T-helper 1 cell (primary cell): ENCODE measurements around the gene FN3KRP.
A peak's percentile ranks its signal among the peaks of the same experiment; 100 is the strongest.
"Not testable (repeated sequence)": the region's sequence is repeated elsewhere in the genome, so short reads cannot be mapped to it uniquely, and the experiment has no call there.

ENCODE experiments used
- DNase-seq, 5 donors: peaks; one replicate each; pipeline ENCODE4 v3.0.0-alpha.2; 2012 to 2020

The FN3KRP gene

DNA sequence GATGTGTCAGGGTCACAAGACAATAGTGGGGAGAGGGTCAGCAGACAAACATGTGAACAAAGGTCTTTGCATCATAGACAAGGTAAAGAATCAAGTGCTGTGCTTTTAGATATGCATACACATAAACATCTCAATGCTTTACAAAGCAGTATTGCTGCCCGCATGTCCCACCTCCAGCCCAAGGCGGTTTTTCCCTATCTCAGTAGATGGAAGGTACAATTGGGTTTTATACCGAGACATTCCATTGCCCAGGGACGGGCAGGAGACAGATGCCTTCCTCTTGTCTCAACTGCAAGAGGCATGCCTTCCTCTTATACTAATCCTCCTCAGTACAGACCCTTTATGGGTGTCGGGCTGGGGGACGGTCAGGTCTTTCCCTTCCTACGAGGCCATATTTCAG lies 28.2 kb downstream of the FN3KRP start:
- DNase-seq, result not testable (repeated sequence)

DNA sequence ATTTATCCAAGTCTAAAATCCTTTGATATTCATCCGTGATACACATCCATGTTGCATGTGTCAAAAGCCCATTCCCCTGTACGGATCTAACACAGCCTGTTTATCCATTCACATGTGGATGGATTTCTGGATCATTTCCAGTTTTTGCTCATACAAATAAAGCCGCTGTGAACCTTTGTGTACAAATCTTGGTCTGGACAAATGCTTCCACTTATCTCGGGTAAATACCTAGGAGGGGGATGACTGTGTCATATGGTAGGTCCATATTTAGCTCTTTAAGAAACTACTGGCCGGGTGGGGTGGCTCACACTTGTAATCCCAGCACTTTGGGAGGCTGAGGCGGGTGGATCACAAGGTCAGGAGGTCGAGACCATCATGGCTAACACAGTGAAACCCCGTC lies 29.0 kb downstream of the FN3KRP start:
- no peak for DNase-seq

DNA sequence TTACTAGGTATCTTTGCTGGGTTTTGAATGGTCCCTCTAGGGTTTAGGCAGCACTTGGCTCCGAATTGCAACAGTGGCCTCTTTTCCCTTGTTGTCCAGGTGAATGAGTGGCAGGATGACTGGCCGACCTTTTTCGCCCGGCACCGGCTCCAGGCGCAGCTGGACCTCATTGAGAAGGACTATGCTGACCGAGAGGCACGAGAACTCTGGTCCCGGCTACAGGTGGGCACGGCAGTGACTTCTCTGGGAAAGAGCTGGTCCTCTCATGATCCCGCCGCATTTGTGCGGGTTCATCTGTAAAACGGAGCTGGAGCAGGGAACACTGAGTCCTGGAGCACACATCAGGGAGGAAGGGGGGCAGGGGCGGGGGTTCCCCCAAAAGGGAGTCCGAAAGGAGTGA lies 32.2 kb downstream of the FN3KRP start:
- no peak for DNase-seq

DNA sequence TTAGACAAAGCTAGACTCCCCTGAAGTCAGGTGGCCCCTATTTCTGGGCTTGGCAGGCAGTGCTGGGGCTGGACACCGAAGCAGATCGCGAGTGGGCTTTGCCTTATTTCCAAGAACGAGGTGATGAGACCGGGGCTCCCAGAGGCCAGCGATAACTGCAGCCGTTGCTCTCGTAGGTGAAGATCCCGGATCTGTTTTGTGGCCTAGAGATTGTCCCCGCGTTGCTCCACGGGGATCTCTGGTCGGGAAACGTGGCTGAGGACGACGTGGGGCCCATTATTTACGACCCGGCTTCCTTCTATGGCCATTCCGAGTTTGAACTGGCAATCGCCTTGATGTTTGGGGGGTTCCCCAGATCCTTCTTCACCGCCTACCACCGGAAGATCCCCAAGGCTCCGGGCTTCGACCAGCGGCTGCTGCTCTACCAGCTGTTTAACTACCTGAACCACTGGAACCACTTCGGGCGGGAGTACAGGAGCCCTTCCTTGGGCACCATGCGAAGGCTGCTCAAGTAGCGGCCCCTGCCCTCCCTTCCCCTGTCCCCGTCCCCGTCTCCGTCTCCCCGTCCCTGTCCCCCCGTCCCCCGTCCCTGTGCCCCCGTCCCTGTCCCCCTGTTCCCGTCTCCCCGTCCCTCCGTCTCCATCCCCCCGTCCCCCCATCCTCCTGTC lies 33.9 kb downstream of the FN3KRP start:
- no peak for DNase-seq

DNA sequence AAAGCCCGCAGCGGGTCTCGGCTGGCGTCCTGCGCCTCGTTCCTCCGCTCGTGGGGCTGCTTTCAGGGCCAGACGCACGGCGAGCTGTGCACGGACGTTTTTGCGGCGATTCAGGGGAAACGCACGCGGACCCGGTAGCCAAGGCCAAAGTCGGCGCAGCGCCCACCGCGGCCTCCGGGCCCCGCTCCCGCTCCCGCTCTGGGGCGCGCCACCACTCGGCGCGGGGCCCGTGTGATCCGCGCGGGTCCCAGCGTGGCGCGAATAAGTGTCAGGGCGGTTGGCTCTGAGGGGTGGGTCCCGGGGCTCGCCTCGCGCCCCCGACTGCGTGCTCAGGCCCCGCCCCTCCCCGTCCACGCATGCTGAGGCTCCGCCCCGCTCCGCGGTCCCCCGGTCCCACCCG lies 34.7 kb downstream of the FN3KRP start:
- DNase-seq, result no peak

DNA sequence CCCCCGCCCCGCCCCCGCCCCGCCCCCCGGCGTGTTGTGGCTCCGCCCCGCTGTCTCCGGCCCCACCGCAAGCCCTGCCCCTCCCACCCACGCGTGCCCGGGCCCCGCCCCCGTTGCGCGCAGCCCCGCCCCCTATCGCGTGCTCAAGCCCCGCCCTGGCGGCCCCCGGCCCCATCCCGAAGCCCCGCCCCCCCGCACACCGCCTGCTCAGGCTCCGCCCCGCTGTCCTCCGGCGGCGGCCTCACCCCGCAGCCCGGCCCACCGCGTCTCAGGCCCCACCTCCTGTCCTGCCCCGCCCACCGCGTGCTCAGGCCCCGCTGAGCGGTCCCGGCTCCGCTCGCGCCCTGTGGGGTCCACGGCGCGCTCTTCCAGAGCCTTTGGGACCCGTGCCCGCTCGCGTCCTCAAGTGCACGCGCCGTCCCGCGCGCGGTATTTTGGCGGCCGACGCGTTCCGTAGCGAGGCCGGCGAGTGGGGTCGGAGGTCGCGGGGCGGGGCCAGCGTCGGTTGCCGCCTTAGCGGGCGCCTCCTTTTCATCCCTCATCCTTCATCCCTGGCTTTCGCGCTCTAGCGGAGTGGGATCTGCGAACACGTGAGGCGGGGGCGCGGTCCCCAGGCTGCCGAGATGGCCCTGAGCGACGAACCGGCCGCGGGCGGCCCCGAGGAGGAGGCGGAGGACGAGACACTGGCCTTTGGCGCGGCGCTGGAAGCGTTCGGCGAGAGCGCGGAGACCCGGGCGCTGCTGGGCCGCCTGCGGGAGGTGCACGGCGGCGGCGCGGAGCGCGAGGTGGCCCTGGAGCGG lies 35.3 kb downstream of the FN3KRP start, which contains the start of gene TBCD:
Gene TBCD, plus strand, starts transcription at position 495 of the 800 bp plus-strand sequence. Its CDS starts 129 bp downstream, at position 624.
- peak; percentile 80 to 89 (median 87) for DNase-seq

DNA sequence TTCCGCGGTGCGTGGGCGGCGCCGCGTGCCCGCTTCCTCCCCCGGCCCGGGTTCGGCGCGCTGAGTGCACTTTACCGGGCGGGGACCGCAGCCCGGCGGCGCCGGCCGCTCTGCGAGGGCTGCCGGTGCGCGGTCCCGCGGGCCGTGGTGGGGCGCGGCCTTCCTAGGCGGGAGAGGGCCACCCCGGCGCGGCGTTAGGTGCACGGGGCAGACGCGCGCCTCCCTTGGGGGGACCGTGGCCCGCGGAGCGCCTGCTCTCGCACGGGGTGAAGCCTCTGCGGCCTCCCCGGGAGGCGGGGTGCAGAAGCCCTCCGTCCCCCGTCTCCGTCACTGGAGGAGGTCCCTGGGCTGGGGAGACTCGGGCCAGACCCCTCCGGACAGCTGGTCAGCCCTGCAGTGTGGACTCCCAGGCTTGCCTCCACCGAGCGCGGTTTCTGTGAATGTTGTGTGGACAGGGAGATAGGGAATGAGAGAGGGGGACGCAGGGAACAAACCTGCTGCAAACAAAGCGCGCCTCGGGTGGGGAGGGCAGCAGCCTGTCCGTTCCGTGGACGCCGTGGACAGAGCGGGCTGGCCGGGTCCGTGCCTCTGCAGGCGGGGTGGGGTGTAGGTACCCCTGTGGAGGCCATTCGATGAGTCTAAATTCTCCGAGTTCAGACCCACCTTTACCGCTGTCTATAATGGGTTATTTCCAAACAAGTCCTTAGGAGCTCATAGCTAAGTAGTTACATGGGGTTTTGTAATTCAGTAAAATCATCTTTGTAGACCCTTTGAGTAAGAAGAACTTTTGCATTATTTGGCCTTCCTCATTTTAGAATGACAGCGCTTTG lies 36.1 kb downstream of the FN3KRP start:
- peak in 2 of 5 donors; percentile 14 to 54 for DNase-seq

DNA sequence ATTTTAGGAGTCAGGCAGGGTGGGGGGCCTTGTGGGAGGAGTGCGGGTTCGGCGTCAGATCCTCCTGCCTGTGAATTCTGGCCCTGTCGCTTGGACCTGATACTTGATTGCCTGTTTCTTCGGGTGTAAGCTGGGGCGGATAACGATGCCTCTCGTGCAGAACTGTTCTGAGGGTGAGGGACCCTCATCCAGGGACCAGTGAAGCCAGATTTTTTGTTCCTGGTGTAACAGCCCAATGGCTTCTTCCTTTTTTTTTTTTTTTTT lies 36.6 kb downstream of the FN3KRP start:
- DNase-seq, result no peak

DNA sequence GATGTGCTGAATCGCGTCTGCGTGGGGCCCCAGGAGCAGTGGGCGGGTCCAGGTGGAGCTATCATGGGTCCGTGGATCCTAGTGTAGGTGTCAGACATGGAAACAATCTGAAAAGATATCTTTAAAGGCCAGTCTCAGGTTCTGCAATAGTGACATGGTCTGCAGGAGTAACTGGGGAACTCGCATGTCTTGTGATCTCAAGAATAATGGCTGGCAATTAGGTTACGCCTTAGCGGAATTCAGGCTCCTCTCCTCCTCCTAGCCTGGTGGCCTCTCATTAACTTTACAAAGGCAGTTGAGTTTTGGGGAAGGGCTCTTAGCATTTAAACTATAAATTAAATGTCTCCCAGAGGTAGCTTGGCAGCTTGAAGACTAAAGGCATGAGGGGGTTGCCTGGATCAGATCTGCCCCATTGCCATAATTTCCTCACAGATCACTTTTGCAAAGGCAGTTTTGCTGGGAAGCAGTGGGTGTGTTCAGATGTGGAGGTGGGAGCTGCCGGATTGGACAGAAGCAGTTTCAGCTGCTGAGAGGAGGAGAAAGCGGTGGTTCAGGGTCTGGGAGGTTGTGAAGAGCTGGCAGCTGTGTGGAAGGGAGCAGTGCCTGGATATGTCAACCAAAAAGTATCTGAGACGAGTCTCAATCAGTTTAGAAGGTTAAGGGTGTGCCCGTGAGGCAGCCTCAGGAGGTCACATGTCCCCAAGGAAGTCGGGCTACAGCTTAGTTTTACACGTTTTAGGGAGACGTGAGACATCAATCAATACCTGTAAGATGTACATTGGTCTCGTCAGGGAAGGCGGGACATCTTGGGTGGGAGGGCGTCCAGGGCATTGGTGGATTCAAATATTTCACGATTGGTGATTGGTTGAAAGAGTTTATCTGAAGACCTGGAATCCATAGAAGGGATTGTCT lies 38.0 kb downstream of the FN3KRP start:
- no peak for DNase-seq

DNA sequence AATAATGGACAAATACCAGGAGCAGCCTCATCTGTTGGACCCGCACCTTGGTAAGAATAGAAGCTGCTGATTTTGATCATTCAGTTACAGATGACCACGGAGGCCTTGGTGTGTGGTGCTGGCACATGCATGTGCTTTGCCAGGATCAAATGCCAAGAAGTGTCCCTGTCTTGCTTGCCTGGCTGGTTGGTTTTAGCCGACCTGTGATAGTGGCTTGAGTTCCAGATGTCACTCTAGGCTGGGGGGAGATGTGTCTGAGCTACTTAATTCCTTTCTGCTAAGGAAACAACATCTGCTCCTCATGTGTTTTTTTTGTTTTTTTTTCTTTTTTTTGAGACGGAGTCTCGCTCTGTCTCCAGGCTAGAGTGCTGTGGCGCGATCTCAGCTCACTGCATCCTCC lies 39.7 kb downstream of the FN3KRP start:
- DNase-seq, result no peak

DNA sequence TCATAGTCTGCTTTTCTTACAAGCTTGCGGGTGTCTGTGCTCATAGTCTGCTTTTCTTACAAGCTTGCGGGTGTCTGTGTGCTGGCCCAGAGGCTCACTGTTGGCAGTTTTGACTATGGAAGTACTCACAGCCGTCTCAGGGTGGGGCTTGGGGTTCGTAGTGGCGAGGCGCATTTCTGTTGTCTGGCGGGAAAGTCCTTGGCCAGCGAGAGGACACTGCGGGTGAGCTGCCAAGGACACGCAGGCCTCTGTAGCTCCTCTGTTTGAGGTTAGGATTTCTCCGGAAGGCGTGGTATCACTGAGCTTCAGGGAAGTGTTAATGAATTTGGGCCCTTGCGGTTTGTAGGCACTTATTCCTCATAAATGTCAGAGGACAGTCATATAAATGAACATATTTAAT lies 48.9 kb downstream of the FN3KRP start:
- no peak for DNase-seq

DNA sequence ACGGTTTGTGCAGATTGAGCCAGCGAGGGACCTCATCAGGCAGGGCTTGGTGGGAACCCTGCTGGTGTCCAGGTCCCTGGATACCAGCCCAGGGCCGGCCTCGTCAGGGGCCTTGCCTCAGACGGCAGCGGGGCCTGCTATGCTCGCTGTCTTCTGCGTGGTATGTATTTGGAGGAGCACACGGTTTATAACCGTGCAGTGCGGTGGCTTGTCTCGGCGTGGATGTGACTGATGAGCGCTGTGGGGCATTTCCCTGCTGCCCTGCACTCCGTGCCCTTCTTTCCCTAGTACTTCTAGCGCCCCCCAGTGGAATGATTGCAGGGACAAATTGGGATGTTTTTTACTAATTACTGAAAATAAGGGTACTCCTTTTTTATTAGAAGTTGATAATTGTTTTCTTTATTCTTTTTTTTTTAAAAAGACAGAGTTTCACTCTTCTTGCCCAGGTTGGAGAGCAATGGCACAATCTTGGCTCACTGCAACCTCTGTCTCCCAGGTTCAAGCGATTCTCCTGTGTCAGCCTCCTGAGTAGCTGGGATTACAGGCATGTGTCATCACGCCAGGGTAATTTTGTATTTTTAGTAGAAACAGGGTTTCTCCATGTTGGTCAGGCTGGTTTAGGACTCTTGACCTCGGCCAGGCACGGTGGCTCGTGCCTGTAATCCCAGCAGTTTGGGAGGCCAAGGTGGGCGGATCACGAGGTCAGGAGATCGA lies 50.7 kb downstream of the FN3KRP start:
- DNase-seq, result peak in 1 of 5 donors; percentile 31

DNA sequence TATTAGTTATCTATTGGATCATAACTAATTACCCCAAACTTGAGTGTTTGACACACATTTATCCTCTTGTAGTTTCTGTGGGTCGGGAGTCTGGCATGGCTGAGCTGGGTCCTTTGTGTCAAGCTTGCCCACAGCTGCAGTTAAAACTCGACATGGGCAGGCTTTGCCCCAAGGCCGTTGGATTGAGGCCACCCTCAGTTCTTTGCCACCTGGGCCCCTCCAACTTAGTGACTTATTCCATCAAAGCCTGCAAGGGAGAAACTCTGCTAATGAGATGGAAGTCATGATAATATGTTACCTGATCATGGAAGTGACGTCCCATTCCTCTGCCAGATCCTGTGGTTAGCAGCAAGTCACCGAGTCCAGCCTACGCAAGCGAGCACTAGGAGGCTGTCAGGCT lies 52.5 kb downstream of the FN3KRP start:
- DNase-seq, result no peak

DNA sequence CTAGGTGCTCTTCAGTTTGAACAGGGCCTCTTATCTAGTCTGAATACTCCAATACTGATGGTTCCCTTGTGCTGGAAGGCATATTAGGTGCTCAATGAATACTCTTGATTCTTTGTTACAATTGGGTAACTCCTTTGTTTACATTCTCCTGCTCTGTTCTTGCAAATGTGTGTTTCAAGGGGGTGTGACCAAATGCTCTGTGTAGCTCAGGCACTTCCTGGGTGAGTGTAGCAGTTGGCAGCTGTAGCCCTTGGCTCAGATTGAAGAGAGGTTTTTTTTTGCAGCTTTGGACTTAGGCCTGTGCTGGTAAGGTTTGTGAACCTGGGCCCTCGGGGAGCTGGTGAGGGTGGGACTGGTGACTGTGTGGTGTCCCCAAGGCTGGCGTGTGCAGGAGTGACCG lies 55.5 kb downstream of the FN3KRP start:
- no peak for DNase-seq

DNA sequence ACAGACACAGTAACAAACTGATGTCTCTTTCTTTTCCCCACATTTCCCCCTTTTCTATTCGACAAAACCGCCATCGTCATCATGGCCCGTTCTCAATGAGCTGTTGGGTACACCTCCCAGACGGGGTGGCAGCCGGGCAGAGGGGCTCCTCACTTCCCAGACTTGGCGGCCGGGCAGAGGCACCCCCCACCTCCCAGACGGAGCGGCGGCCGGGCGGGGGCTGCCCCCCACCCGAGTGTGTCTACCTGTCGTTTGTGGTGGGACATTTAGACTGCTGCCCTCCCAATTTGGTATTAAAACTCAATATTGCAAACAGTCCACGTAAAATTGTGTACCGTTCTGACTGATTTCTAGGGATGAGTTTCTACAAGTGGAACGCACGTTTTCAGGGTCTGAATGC lies 58.0 kb downstream of the FN3KRP start:
- DNase-seq, result not testable (repeated sequence)

DNA sequence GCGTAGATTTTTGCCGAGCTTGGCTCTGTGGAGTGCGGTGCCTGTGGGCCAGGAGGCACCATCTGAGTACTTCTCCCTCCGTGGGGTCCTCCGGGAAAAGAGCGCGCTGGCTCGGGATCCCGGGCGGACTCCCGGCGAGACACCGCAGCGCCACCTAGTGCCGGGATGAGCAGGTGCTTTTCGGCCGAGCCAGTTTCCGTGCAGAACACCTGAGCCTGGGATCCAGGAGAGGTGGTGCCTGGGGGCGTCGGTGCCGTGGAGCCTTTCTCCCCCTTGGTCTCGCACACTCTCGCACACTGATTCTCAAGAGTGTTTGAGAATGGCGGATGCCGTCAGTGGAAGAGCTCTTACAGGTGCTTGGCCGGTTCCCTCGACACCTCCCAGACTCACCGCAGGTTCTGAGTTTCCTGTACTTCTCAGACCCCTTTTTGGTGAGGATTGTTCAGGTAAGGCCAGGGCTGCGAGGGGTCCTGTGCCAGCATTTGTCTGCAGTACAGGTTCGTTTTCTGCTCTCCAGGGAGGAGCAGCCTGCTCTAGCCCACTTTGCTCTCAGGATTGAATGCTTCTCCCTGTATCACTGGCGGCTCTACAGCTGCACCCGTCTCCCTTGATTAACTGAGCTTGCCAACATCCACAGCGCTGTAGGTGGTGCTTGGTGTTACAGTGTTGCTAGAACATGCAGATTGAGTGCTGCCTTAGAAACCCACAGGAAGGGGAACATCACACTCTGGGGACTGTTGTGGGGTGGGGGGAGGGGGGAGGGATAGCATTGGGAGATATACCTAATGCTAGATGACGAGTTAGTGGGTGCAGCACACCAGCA lies 58.7 kb downstream of the FN3KRP start:
- peak in 2 of 5 donors; percentile 23 to 26 for DNase-seq

DNA sequence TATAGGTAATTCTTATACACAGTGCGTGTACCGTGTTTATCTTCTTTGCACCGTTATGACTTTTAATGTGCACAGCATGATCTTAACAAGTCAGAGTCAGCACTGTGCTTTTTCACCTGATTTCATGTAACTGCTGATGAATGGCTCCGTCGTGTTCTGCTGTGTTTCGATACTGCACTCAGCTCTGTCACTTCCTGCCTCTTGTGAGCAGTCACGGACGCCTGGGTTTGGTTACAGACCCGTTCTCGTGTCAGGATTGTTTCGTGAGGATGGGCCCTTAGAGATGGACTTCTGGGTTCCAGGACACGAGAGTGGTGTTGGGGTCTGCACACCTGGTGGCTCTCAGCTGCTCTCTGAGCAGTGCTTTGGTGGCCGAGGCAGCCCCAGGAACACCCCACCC lies 59.9 kb downstream of the FN3KRP start:
- no peak for DNase-seq
